Endothelial cell of umbilical vein (primary cell): Measurements from ENCODE around the gene GABBR2. TPM values are rescaled to one million over a fixed set of nuclear protein-coding genes. Genes with fewer than 3 reads are reported as not detected.

Experiments
- BruUV-seq: library from RNA; stranded (reverse); fragments of 400-500 nt; replicated peaks from 2 replicates; lab custom pipeline; 2021; lab: Mats Ljungman, UMichigan
- CTCF ChIA-PET: fragments of 300-600, 350-600 bp; sonication (Branson Sonifier 250); formaldehyde crosslinking; loops from one replicate; lab custom pipeline; 2021; ENCODE audit warnings: antibody characterized with exemption, inconsistent platforms; lab: Charles Lee
- POLR2A ChIA-PET: fragments of 300-600, 350-600 bp; sonication (Branson Sonifier 250); formaldehyde crosslinking; loops from one replicate; lab custom pipeline; 2021; ENCODE audit warnings: antibody characterized with exemption, inconsistent platforms; lab: Charles Lee
- DNase-seq: peaks from one replicate; pipeline ENCODE4 v3.0.0-alpha.2; 2011; ENCODE audit warnings: low read depth, low spot score
- FAIRE-seq: peaks from 2 replicates; lab custom pipeline; 2011; peaks lifted over from hg19 to GRCh38; lab: Jason Lieb, UNC
- H2AFZ ChIP-seq: 2 replicates; pipeline ENCODE4 v1.6.0; 2012; ENCODE audit warnings: low read depth, low read length, control low read depth, inconsistent platforms
- H3K27ac ChIP-seq: 2 replicates; pipeline ENCODE4 v1.5.1; 2011; ENCODE audit warnings: low read depth, mild to moderate bottlenecking, control low read depth, low read length, moderate library complexity; ENCODE audit not compliant: insufficient read depth
- H3K27me3 ChIP-seq, 2 experiments: 2 replicates each; pipeline versions ENCODE4 v1.6.0 to v1.6.1; 2011; ENCODE audit warnings: low read length in 2 of 2, mixed read lengths in 1 of 2; ENCODE audit not compliant: control insufficient read depth in 2 of 2, insufficient read depth in 2 of 2
- H3K36me3 ChIP-seq, 2 experiments: 2 replicates in 1 of 2; 3 replicates in 1 of 2; pipeline ENCODE4 v1.5.1; 2011; ENCODE audit warnings: low read length in 2 of 2, mild to moderate bottlenecking in 1 of 2, moderate library complexity in 1 of 2; ENCODE audit not compliant: control insufficient read depth in 2 of 2, insufficient read depth in 2 of 2; ENCODE audit errors: extremely low read depth in 1 of 2
- H3K4me1 ChIP-seq: 3 replicates; pipeline ENCODE4 v1.5.1; 2011; ENCODE audit warnings: mild to moderate bottlenecking, low read length; ENCODE audit not compliant: control insufficient read depth, insufficient read depth; ENCODE audit errors: extremely low read depth
- H3K4me2 ChIP-seq: 2 replicates; pipeline ENCODE4 v1.6.1; 2011; ENCODE audit warnings: low read length, control low read depth, mixed read lengths; ENCODE audit not compliant: insufficient read depth
- H3K4me3 ChIP-seq, 3 experiments: fragments of 200-600 bp in 1 of 3; sonication (generic), shearing (Covaris generic) in 1 of 3; replicated peaks in 1 of 3; 2 replicates each; pipeline ENCODE4 v1.5.1; 2011 to 2016; ENCODE audit warnings: control low read depth in 3 of 3, low read length in 3 of 3, mild to moderate bottlenecking in 2 of 3, inconsistent platforms in 1 of 3, low read depth in 1 of 3, moderate library complexity in 1 of 3; ENCODE audit not compliant: insufficient read depth in 1 of 3
- H3K79me2 ChIP-seq: 2 replicates; pipeline ENCODE4 v1.6.0; 2012; ENCODE audit warnings: low read length, inconsistent platforms; ENCODE audit not compliant: control insufficient read depth, insufficient read depth
- H3K9ac ChIP-seq: replicated peaks from 2 replicates; pipeline ENCODE3; 2011; ENCODE audit warnings: low read length, control low read depth; ENCODE audit not compliant: insufficient read depth; ENCODE audit errors: extremely low read depth
- H3K9me1 ChIP-seq: replicated peaks from 3 replicates; pipeline ENCODE4 v1.6.0; 2011; ENCODE audit warnings: mild to moderate bottlenecking, low read length; ENCODE audit not compliant: control insufficient read depth, insufficient read depth; ENCODE audit errors: extremely low read depth
- H3K9me3 ChIP-seq: replicated peaks from 2 replicates; pipeline ENCODE4 v1.5.1; 2012; ENCODE audit warnings: low read length, inconsistent platforms; ENCODE audit not compliant: control insufficient read depth, insufficient read depth
- H4K20me1 ChIP-seq: replicated peaks from 2 replicates; pipeline ENCODE3; 2011; ENCODE audit warnings: mild to moderate bottlenecking, low read length; ENCODE audit not compliant: control insufficient read depth, insufficient read depth; ENCODE audit errors: extremely low read depth
- CTCF ChIP-seq, 2 donors: IDR thresholded peaks; 1 replicate in 1 of 2; 2 replicates in 1 of 2; pipeline ENCODE4 v1.5.1; 2011; ENCODE audit warnings: low read length in 2 of 2, mild to moderate bottlenecking in 2 of 2, moderate library complexity in 2 of 2, control low read depth in 1 of 2, inconsistent platforms in 1 of 2, low read depth in 1 of 2; ENCODE audit not compliant: insufficient read depth in 1 of 2; ENCODE audit errors: extremely low read depth in 1 of 2
- EZH2 ChIP-seq: IDR thresholded peaks from 2 replicates; pipeline ENCODE4 v1.6.1; 2012; ENCODE audit warnings: borderline replicate concordance, low read depth, mild to moderate bottlenecking, moderate library complexity, low read length, inconsistent platforms; ENCODE audit not compliant: severe bottlenecking
- FOS ChIP-seq: IDR thresholded peaks from 2 replicates; pipeline ENCODE4 v1.6.1; 2011; ENCODE audit warnings: mild to moderate bottlenecking, low read length, moderate library complexity, borderline replicate concordance; ENCODE audit not compliant: insufficient read depth
- GATA2 ChIP-seq: IDR thresholded peaks from 2 replicates; pipeline ENCODE4 v1.7.0; 2011; ENCODE audit warnings: low read depth, mild to moderate bottlenecking, moderate library complexity, mixed read lengths, low read length; ENCODE audit not compliant: insufficient read length, insufficient read depth
- JUN ChIP-seq: IDR thresholded peaks from 2 replicates; pipeline ENCODE4 v1.6.1; 2011; ENCODE audit warnings: borderline replicate concordance, low read depth; ENCODE audit not compliant: insufficient read length, insufficient read depth
- MAX ChIP-seq: IDR thresholded peaks from 2 replicates; pipeline ENCODE4 v1.6.1; 2011; ENCODE audit not compliant: insufficient read depth, insufficient read length
- MYC ChIP-seq: IDR thresholded peaks from one replicate; pipeline ENCODE4 v1.6.1; 2011; ENCODE audit warnings: mild to moderate bottlenecking, low read depth, low read length
- POLR2A ChIP-seq: IDR thresholded peaks from 2 replicates; pipeline ENCODE4 v1.6.1; 2012; ENCODE audit warnings: low read depth, mild to moderate bottlenecking, control low read depth, low read length
- POLR2AphosphoS5 ChIP-seq: IDR thresholded peaks from 2 replicates; pipeline ENCODE4 v1.6.1; 2012; ENCODE audit warnings: low read depth, mild to moderate bottlenecking, control low read depth, low read length, moderate library complexity; ENCODE audit not compliant: insufficient read depth
- dilution Hi-C: fragments of 300-500 bp; cut with MboI; formaldehyde crosslinking; loops from one replicate; pipeline ENCODE4 v1.15.0; 2019; ENCODE audit warnings: low sequenced_read_pairs; ENCODE audit not compliant: extremely low pct_ligation_motif_present
- intact Hi-C: fragments of 100-400 bp; cut with micrococcal nuclease; formaldehyde crosslinking; loops from one replicate; pipeline ENCODE4 v1.10.0; 2022
- polyA plus RNA-seq, 4 experiments: library from polyadenylated mRNA; depleted of rRNA in 3 of 4; stranded (reverse) in 3 of 4; unstranded in 1 of 4; fragments of >200 nt; gene quantifications; 2 replicates each; pipeline versions ENCODE4 v1.2.1 to v1.2.3, GENCODE V29; 2011 to 2012; ENCODE audit warnings: missing spikeins in 1 of 4
- total RNA-seq: library from RNA; stranded (reverse); gene quantifications from 2 replicates; pipeline ENCODE4 v1.2.3, GENCODE V29; 2021

GABBR2 gene
- total and polyA plus RNA-seq, 2 donors (not counting 3 experiments of a cell fraction or from before 2014, with no cell fraction given): 1.1 to 9.2 TPM

- no peaks in the 10 kb centered on the region for H3K9me3 ChIP-seq
- no peaks in the 10 kb centered on the region for H4K20me1 ChIP-seq
- dilution Hi-C loops (no loop called here), intact Hi-C loops (no loop called here)
- no peak overlapping the region for H3K9ac ChIP-seq
- TF ChIP-seq CTCF (IDR thresholded peaks at IDR 0.05; ENCODE audit: extremely low read depth in 1 of 2, insufficient read depth in 1 of 2, low read depth in 1 of 2, low read length in 2 of 2): no peak
- TF ChIP-seq MAX: no peak
- no peak for TF ChIP-seq FOS
- no peak for TF ChIP-seq POLR2A
- no peak for TF ChIP-seq EZH2
- TF ChIP-seq POLR2AphosphoS5: no peak
- no peak for TF ChIP-seq MYC
- no peak for TF ChIP-seq JUN
- TF ChIP-seq GATA2: no peak
- H3K4me3 ChIP-seq: no peak overlapping the region
- FAIRE-seq (no peak), DNase-seq (no peak)
- H2AFZ ChIP-seq: no peak overlapping the region
- no peaks in the 10 kb centered on the region for H3K9me1 ChIP-seq
- no peaks in the 10 kb centered on the region for H3K27me3 ChIP-seq
- ChIA-PET POLR2A (no interaction called here), CTCF (no interaction called here)
- no peaks in the 10 kb centered on the region for H3K79me2 ChIP-seq
- no TSS peak for BruUV-seq
- H3K36me3 ChIP-seq: no peaks in the 10 kb centered on the region
- H3K4me1 ChIP-seq: no peaks in the 10 kb centered on the region
- no peak overlapping the region for H3K4me2 ChIP-seq
- H3K27ac ChIP-seq: no peak overlapping the region
Observed at GRCh38 chr9:98438666-98439065, 270.1 kb downstream of the GABBR2 start.
